Suprapubic skin (tissue), 4 donors: ENCODE measurements around the gene RAB35. TPM values are rescaled to one million over a fixed set of nuclear protein-coding genes. Genes with fewer than 3 reads are reported as not detected.

ENCODE experiments used
- DNase-seq, 2 donors: peaks; one replicate each; pipeline ENCODE4 v3.0.0-alpha.2; 2019; ENCODE audit warnings: low spot score in 2 of 2
- H3K27ac ChIP-seq: fragments of 200-600 bp; sonication (generic); one replicate; pipeline ENCODE4 v1.5.1; 2019
- H3K27me3 ChIP-seq: fragments of 200-600 bp; sonication (generic); one replicate; pipeline ENCODE4 v1.5.1; 2019
- H3K36me3 ChIP-seq: fragments of 200-600 bp; sonication (generic); one replicate; pipeline ENCODE4 v1.5.1; 2019
- H3K4me1 ChIP-seq: fragments of 200-600 bp; sonication (generic); one replicate; pipeline ENCODE4 v1.5.1; 2019
- H3K4me3 ChIP-seq: fragments of 200-600 bp; sonication (generic); one replicate; pipeline ENCODE4 v1.5.1; 2019; ENCODE audit warnings: mild to moderate bottlenecking
- H3K9me3 ChIP-seq: fragments of 200-600 bp; sonication (generic); one replicate; pipeline ENCODE4 v1.5.1; 2019
- EP300 ChIP-seq: sonication (generic); formaldehyde crosslinking; IDR thresholded peaks from one replicate; pipeline ENCODE4 v1.6.1; 2017; ENCODE audit warnings: antibody characterized with exemption
- POLR2A ChIP-seq, 2 donors: fragments of 450-650 bp; IDR thresholded peaks; one replicate each; pipeline ENCODE4 v1.6.1; 2017; ENCODE audit warnings: antibody characterized with exemption in 2 of 2, mild to moderate bottlenecking in 2 of 2, moderate library complexity in 2 of 2
- POLR2AphosphoS5 ChIP-seq, 3 donors: sonication (generic); formaldehyde crosslinking; IDR thresholded peaks; one replicate each; pipeline ENCODE4 v1.6.1; 2017; ENCODE audit warnings: antibody characterized with exemption in 3 of 3
- WGBS: methylation state at CpG from one replicate; pipeline ENCODE4 v1.1.5; 2018; 5-methylcytosine and 5-hydroxymethylcytosine counted together
- total RNA-seq, 4 donors: library from RNA; depleted of rRNA; stranded (reverse); fragments of >200 nt; gene quantifications; one replicate each; pipeline ENCODE4 v1.1.0, GENCODE V29; 2016
- TF ChIP-seq, protein P1 (sequence below), 2 donors: fragments of 200-600 bp in 1 of 2; fragments of 450-650 bp in 1 of 2; sonication (generic) in 1 of 2; IDR thresholded peaks; one replicate each; pipeline ENCODE4 v1.5.1; 2016 to 2019; ENCODE audit warnings: antibody characterized with exemption in 2 of 2, mild to moderate bottlenecking in 1 of 2, moderate library complexity in 1 of 2

Gene RAB35
- total RNA-seq, 4 donors from 2014 or later, result 30.0 to 39.6 (median 33.1) TPM

GRCh38 chr12:120090626-120091295 lies 25.8 kb downstream of the RAB35 start:
- H3K27me3 ChIP-seq, result no peaks in the 10 kb centered on the region

GRCh38 chr12:120090206-120090605 lies 26.3 kb downstream of the RAB35 start:
- Histone ChIP-seq H3K4me3 (no peak overlapping the region), H3K27ac (no peak overlapping the region), H3K9me3 (no peaks in the 10 kb centered on the region), H3K4me1 (peaks cover 18% of the 10 kb centered on the region), H3K36me3 (peaks cover 26% of the 10 kb centered on the region), H3K27me3 (no peaks in the 10 kb centered on the region)
- no peak for TF ChIP-seq POLR2A (IDR thresholded peaks at IDR 0.05)
- TF ChIP-seq, protein P1, sequence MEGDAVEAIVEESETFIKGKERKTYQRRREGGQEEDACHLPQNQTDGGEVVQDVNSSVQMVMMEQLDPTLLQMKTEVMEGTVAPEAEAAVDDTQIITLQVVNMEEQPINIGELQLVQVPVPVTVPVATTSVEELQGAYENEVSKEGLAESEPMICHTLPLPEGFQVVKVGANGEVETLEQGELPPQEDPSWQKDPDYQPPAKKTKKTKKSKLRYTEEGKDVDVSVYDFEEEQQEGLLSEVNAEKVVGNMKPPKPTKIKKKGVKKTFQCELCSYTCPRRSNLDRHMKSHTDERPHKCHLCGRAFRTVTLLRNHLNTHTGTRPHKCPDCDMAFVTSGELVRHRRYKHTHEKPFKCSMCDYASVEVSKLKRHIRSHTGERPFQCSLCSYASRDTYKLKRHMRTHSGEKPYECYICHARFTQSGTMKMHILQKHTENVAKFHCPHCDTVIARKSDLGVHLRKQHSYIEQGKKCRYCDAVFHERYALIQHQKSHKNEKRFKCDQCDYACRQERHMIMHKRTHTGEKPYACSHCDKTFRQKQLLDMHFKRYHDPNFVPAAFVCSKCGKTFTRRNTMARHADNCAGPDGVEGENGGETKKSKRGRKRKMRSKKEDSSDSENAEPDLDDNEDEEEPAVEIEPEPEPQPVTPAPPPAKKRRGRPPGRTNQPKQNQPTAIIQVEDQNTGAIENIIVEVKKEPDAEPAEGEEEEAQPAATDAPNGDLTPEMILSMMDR (IDR thresholded peaks at IDR 0.05), result no peak
- no peak for TF ChIP-seq EP300
- no peak for TF ChIP-seq POLR2AphosphoS5 (IDR thresholded peaks at IDR 0.05)
- no CpG with 5 or more reads among the region's 3 CpGs for WGBS
- no peak for DNase-seq

More at GRCh38 chr12:120090626-120091295, 25.8 kb downstream of the RAB35 start:
- H3K4me3 ChIP-seq, result no peak overlapping the region
- TF ChIP-seq, protein P1 (IDR thresholded peaks at IDR 0.05), result no peak
- TF ChIP-seq POLR2AphosphoS5 (IDR thresholded peaks at IDR 0.05), result no peak
- no peak for TF ChIP-seq POLR2A (IDR thresholded peaks at IDR 0.05)
- TF ChIP-seq EP300, result no peak
- WGBS, result 86% methylated on average over 19 of the region's 19 CpGs
- no peak for DNase-seq
- no peaks in the 10 kb centered on the region for H3K9me3 ChIP-seq
- H3K27ac ChIP-seq, result no peak overlapping the region
- peaks cover 18% of the 10 kb centered on the region for H3K4me1 ChIP-seq
- H3K36me3 ChIP-seq, result peaks cover 31% of the 10 kb centered on the region

- no peak overlapping the region for H3K4me3 ChIP-seq
- DNase-seq, result no peak
- no CpG with 5 or more reads among the region's 2 CpGs for WGBS
- no peaks in the 10 kb centered on the region for H3K9me3 ChIP-seq
- peaks cover 24% of the 10 kb centered on the region for H3K36me3 ChIP-seq
- peaks cover 18% of the 10 kb centered on the region for H3K4me1 ChIP-seq
- H3K27me3 ChIP-seq, result no peaks in the 10 kb centered on the region
- no peak overlapping the region for H3K27ac ChIP-seq
- TF ChIP-seq EP300 (no peak), POLR2AphosphoS5 (IDR thresholded peaks at IDR 0.05) (no peak)
- TF ChIP-seq, protein P1 (IDR thresholded peaks at IDR 0.05), result no peak
Measured at GRCh38 chr12:120089796-120090195, 26.8 kb downstream of the RAB35 start.

DNA sequence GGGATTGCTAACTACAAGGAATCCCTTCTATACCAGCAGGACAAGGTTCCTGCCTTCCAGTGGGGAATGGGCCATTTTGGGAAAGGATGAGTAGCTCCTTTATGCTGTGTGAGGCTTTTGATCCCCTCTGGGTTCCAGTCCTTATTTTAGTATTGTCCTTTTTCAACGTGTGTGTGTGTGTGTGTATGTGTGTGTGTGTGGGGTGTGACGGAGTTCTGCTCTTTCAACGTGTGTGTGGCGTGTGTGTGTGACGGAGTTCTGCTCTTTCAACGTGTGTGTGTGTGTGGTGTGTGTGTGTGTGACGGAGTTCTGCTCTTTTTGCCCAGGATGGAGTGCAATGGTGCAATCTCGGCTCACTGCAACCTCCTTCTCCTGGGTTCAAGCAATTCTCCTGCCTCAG lies 27.4 kb downstream of the RAB35 start:
- TF ChIP-seq, protein P1 (IDR thresholded peaks at IDR 0.05), result no peak
- no peak for TF ChIP-seq EP300
- TF ChIP-seq POLR2AphosphoS5 (IDR thresholded peaks at IDR 0.05), result no peak
- TF ChIP-seq POLR2A (IDR thresholded peaks at IDR 0.05), result no peak
- H3K36me3 ChIP-seq, result peaks cover 17% of the 10 kb centered on the region
- DNase-seq, result no peak
- no peaks in the 10 kb centered on the region for H3K27me3 ChIP-seq
- H3K4me3 ChIP-seq, result no peak overlapping the region
- H3K9me3 ChIP-seq, result no peaks in the 10 kb centered on the region
- no peak overlapping the region for H3K27ac ChIP-seq
- peaks cover 18% of the 10 kb centered on the region for H3K4me1 ChIP-seq
- WGBS, result 35% methylated on average over 8 of the region's 8 CpGs

DNA sequence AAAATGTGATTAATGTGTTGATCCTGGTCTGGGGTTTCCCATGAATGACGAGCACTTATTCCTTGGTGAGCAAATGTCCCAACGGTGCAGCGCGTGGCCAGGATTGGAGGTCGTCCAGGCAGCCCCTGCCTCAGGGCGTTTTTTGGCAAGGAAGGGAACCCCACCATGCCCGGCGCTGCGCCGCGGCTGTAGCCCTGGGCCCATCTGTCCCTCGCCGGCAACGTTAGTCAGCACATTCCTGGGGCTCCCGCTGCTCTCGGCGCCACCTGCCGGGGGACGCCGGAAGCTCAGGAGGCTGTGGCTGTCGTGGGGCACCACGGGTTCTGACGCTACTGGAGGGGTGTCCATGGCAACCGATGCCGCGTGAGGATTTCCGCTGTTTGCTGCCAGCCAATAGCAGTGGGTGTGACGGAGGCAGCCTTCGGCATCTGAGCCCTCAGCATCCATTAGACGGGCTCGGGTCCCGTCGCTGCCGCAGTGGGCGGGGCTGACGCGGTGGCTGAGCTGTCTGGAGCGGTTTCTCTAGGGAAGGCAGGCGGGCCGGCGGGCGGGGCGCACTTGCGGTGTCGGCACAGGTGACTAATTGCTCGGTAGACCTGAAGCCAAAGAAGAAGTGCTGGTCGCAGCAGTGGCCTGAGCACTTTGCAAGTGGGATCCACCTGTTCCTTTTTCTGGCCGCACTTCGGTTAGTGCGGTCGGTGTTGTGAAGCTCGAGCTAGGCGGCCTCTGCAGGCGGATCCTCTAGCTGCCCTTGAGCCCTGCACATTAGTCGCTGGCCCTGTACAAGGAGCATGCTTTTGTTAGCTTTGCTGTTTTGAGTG lies 29.5 kb downstream of the RAB35 start:
- Histone ChIP-seq H3K27ac (peak overlapping the region; percentile 79), H3K36me3 (no peaks in the 10 kb centered on the region), H3K27me3 (no peaks in the 10 kb centered on the region), H3K9me3 (no peaks in the 10 kb centered on the region), H3K4me3 (peak overlapping the region; percentile 41), H3K4me1 (peaks cover 18% of the 10 kb centered on the region)
- 0% methylated on average over 28 of the region's 55 CpGs for WGBS
- DNase-seq, result peak; percentile 99 to 100
- TF ChIP-seq EP300, result peak; percentile 50
- TF ChIP-seq POLR2A (IDR thresholded peaks at IDR 0.05), result no peak
- TF ChIP-seq, protein P1 (IDR thresholded peaks at IDR 0.05), result peak; percentile 95 to 99
- TF ChIP-seq POLR2AphosphoS5 (IDR thresholded peaks at IDR 0.05), result peak in 2 of 3 donors; percentile 82 to 97
